HG02623 (cell line): ENCODE measurements around the gene GPR17.

ENCODE experiments used
- ATAC-seq: cut with Tn5 transposase; IDR thresholded peaks from one replicate; pipeline ENCODE4 v1.9.1; 2021; ENCODE audit warnings: moderate library complexity; ENCODE audit not compliant: unreplicated experiment

The GPR17 gene

DNA sequence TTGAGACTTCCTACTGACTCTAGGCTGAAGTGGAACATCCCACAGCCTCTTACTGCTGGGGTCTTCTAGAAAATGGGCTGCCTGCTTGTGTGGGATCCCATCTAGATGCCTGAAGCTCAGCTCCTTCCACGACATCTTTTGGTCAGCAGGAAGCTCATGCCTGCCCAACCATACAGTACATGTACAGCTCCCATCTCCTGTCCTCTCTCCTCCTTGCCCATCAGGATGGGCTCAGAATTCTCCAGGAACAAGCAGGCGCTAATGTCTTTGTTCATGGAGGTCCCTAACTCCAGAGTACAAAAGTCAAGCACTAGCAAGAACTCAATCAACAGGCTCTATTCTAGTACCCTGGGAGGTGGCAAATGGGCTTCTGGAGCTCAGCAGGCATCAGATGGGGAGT lies 31.7 kb upstream of the GPR17 start:
- ATAC-seq = no peak

DNA sequence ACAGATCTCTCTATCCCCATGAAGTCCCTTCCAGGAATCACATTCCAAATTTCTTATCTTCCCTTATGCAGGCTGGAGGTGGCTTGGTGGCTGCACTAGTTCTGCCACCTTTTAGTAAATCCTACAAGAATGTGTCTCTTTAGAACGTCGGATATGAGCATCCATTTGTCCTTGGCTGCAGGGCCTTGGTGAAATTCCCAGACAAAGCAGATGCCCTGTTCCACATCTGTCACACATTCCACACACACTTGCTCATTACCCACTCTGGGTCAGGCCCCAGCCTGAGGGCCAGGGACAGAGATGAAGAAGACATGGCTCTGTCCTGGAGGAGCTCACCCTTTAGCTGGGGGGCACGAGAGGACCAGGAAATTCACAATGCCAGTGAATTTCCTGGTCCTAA lies 31.2 kb upstream of the GPR17 start:
- ATAC-seq = no peak

DNA sequence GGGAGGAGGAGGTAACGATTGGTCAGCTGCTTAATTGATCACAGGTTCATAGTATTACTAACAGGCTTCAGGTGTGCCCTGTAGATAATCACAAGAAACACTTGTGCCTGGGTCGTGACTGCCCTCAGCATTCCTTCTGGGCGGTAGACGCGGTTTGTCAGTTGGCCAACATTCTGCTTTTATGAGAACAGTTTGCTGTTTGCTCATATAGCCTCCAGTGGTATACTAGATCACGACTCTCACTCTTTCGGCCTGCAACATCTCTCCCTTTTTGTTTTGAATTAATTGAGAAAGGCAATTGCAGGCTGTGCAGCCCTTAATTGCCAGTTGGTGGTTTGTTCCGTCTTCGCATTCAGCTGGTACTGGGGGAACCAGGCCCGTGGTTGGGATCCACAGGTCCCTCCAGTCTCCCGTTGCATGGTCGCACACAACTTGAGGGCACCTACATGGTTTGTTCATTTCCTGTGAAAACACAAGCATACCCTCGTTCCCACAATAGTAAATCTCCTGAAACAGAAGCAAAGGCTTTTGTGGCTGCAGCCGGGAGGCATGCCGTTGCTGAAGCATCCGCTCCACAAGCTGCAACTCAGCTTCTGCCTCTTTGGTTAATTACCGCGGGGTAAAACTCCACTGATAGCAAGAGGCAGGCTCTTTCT lies 30.3 kb upstream of the GPR17 start:
- no peak for ATAC-seq

DNA sequence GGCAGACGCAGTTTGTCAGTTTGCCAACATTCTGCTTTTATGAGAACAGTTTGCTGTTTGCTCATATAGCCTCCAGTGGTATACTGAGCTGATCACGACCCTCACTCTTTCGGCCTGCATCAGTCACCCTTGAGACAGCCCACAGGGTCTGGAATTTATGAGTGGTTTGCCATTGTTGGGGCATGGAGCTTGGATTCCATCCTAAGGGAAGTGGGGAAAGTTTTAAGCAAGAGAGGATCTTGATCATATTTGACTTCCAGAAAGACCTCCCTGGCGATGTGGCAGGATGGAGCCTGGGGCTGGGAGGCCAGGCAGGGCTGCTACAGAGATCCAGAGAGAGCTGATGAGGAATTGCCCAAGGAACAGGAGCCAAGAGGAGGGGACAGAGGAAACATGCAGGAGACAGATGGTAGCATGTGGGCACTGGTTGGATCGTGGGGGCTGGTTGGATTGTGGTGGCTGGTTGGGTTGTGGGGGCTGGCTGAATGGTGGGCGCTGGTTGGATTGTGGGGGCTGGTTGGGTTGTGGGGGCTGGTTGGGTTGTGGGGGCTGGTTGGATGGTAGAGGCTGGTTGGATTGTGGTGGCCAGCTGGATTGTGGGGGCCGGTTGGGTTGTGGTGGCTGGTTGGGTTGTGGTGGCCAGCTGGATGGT lies 27.3 kb upstream of the GPR17 start:
- ATAC-seq = no peak

DNA sequence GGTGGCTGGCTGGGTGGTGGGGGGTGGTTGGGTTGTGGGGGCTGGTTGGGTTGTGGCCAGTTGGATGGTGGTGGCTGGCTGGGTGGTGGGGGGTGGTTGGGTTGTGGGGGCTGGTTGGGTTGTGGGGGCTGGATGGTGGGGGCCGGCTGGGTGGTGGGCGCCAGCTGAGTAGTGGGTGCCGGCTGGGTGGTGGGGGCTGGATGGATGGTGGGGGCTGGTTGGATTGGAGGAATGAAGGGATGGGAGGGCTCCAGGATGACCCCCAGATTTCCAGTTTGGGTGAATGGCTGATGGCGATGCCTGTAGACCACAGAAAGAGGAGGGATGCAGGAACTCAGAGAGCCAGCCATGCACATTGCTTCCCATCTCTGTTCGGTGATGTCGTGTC lies 26.8 kb upstream of the GPR17 start:
- no peak for ATAC-seq

DNA sequence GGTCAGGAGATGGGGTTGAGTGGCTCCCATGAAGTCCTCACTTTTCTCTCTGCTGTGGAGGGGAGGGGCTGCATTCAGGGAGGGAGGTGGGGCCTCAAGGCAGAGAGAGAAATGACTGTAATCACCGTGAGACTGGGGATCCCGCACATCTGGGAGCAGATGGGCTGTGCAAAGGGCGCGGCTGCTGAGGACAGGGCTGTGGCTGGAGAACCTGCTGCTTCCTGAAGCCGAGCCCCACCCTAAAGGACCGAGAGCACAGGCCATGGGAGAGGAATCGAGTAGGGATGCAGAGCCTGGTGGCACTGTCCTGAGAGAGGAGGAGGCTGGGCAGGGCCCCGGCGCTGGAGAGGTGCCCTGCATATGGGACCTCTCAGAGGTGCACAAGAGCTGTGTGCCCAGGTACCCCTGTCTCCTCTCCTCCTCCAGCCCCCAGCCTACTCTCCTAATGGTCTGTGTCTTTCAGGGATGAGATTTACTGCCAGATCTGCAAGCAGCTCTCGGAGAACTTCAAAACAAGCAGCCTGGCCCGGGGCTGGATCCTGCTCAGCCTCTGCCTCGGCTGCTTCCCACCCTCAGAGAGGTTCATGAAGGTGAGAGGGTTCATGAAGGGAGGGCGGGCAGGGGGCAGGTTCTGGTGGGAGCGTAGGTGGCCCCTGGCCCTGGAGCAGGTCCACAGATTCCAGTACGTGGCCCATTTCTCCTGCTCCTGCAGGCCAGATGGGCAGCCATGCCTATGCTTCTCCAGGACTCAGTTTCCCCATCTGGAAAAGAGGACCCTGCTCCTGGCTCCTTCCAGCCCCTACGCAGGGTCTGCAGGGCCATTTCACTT lies 25.9 kb upstream of the GPR17 start:
- ATAC-seq = no peak

DNA sequence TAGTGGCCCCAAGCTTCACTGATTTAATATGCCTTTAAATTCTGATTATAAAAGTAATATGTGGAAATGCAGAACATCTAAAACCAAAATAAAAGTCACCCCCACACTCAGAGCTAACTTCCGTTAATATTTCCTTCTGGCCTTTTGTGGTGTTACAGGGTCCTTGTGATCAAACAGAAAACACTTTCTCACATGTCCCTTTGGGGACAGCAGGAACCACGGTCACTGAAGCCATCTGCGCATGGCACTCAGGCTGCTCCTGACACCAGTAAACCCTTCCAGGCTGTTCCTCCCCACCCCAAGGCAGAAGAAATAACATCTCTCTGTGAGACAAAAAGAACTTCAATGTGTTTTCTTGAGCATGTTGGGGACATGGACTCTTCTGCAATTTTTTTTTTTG lies 25.1 kb upstream of the GPR17 start:
- no peak for ATAC-seq

DNA sequence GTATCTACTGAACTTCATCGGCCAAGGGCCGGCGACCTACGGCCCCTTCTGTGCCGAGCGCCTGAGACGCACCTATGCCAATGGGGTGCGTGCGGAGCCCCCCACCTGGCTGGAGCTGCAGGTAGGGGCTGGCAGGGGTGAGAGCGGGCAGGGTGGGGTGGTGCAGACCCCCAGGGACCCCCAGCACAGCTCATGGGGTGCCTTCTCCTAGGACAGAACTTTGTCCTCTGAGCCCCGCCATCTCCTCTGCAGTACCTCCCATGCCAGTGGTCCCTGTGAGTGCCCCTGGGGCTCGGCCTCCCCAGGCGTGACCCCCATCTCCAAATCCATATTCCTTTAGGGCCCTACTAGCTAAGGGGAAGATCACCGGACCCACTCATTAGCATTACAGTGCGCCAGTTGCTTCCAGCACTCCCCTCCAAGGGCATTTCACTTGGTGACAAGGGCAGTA lies 23.9 kb upstream of the GPR17 start:
- ATAC-seq = no peak

DNA sequence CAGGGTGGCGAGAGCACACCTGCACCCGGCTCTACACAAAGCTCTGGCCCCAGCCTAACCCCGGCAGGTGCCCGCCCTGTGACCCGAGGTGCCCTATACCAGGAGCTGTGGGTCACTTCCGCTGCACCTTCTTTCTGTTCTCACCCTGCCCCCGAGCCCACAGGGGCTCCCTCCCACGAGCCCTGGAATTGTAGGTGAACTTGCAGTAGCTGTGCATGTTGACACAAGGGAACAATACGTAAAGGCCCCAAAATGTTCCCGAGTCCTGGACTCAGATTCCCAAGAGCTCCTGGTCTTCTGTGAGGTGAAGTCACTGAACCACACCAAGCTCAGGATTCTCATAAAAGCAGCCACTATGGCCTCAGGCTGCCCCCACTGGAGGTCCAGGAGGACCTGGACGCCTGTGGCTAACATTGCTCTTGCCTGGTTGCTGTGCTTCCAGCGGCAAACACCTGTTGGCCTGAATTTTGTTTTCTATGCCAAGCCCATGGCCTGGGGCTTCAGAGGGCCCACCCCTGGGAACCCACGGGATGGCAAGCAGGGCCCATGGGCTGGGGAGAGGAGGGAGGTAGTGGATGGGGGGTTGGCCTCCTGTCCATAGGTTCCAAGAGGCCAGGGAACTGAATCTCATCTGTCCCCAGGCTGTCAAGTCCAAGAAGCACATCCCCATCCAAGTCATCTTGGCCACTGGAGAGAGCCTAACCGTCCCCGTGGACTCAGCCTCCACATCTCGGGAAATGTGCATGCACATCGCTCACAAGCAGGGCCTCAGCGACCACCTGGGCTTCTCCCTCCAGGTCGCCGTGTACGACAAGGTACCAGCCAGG lies 23.2 kb upstream of the GPR17 start:
- no peak for ATAC-seq

DNA sequence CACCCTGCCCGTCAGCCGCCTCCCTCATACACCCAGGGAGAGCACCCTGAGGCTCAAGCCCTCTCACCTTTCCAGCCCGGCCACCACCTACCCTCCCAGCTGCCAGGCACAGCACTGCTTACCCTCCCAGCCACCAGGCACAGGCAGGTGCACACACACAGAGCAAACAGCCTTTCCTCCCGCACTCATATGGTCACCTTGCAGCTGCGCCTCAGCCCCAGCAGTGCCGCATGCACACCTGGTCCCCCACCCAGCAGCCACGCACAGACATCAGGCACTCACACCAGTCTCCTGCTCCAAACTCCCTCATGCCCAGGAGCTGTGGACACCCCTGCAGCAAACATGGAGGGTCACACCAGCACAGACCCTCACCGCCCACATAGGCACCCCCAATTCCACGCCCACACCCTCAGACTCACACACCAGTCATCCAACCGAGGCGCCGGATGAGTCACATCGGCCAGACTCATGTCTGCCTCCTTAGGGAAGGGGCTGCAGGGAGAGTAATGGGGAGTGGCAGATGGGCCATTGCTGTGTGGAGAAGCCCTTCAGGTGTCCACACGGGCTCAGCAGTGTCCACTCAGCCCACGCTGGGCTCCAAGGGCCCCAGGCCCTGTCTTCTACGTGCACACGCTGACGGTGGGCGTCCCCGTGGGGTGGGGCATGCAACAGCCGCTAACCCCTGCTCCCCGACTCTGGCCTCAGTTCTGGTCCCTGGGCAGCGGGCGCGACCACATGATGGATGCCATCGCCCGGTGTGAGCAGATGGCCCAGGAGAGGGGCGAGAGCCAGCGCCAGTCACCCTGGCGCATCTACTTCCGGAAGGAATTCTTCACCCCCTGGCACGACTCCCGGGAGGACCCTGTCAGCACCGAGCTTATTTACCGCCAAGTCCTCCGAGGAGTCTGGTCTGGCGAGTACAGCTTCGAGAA lies 22.3 kb upstream of the GPR17 start:
- ATAC-seq = no peak

DNA sequence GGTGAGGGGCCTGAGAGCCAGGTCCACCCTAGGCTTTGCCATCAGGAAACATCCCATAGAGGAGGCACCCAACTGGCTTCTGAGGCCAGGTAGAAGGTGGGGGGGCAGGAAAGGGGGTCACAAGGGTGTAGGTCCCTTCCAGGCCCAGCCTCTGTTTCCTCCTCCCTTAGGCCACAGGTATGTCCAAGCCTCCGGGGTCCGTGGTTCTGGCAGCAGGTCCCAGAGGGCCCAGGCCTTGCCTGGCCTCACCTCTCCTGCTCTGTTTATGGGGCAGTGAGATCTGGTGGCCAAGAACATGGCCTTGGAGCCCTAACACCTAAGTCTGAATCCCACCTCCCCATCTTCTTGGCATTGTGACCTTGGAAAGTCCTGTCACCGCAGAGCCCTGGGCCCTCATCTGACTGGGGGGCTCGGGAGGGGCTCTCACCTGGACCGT lies 21.6 kb upstream of the GPR17 start:
- ATAC-seq = no peak

DNA sequence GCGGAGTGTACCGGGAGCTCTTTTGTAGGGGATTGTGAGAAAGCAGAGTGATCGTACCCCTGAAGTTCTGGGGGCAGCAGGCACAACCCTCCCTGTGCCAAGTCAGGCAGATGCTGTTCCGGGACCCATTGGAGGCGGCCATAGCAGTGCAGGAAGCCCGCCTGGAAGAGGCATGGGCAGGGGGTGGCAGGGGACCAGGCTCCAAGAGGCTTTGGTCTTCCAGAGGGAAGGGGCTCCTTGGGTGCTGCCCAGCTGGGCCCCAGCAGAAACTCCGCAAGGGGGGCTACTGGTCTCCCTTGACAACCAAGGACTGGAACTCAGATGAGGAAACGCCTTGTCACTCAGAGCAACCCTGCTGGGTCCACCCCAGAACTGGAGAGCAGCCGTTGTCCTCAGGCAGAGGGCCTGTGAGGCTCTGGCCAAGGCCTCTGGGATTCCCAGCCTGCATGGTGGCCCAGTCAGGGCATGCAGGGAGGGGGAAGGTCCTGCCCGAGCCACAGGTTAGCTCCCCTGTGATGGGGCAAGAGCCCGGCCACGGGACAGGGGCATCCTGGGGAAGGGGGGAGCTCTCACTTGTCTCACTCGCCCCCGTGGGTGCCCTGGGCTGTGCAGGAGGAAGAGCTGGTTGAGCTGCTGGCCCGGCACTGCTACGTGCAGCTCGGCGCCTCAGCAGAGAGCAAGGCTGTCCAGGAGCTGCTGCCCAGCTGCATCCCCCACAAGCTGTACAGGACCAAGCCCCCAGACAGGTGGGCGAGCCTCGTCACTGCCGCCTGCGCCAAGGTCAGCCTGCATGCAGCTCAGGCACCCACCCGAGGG lies 21.0 kb upstream of the GPR17 start:
- ATAC-seq = no peak

DNA sequence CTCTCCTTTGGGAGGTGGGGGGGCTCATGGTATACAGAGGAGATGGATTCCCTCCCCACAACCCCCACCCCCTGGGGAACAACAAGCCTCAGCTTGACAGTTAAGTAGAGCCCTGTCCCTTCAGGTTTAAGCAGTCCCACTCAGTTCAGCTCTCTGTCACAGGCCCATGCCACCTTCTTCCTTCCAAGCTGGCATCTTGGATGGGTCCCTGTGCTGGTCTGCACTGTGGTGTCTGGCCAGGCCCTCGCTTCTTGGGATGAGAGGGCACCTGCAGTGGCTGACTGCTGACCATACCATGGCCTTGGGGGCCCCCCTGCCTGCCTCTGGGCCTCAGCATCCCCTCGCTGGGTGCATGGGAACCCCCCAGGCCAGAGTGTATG lies 20.4 kb upstream of the GPR17 start:
- ATAC-seq = no peak

DNA sequence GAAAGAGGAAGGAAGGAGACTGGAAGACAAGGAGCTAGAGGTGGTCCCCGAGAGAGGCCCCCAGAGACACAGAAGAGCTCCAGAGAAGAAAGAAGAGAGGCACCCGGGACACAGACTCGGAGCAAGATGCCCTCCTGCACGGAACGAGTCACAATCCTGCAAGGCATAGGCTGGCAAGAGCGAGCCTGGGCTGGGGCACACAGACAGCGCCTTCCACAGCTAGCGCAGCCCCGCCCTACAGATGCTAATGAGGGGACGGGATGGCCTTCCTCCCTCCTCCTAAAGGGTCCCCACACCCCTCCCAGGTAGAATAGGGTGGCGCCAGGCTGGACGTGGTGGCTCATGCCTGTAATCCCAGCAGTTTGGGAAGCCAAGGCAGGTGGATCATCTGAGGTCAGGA lies 19.8 kb upstream of the GPR17 start:
- no peak for ATAC-seq

DNA sequence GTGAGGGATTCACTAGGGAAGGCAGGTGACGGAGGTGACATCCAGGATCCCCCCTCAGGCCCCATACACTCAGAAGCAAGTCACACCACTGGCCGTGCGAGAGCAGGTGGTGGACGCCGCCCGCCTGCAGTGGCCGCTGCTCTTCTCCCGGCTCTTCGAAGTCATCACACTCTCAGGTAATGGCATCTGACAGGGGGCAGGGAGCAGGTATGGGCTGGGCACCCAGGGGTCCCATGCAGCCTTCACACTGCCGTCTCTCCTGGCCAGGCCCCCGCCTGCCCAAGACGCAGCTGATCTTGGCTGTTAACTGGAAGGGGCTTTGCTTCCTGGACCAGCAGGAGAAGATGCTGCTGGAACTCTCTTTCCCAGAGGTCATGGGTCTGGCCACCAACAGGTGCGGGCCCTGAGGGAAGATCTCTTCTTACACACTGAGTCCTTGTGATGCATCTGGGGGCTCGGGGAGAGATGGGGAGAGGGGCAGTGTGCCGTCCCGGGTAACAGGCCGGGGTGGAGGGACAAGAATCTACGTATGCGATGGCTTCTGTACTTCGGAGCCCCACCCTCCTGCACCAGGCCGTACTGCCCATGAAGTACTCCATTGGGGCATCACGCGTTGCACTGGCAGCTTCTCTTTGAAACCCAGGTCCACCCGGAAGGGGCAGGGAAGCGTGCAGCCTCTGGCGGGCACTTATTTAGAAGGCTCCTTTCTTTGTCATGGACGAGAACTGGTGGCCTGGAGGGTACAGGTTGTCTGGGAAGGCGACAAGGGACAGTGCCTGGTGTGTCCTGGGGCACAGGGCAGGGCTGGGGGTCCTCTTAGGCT lies 18.8 kb upstream of the GPR17 start:
- no peak for ATAC-seq

DNA sequence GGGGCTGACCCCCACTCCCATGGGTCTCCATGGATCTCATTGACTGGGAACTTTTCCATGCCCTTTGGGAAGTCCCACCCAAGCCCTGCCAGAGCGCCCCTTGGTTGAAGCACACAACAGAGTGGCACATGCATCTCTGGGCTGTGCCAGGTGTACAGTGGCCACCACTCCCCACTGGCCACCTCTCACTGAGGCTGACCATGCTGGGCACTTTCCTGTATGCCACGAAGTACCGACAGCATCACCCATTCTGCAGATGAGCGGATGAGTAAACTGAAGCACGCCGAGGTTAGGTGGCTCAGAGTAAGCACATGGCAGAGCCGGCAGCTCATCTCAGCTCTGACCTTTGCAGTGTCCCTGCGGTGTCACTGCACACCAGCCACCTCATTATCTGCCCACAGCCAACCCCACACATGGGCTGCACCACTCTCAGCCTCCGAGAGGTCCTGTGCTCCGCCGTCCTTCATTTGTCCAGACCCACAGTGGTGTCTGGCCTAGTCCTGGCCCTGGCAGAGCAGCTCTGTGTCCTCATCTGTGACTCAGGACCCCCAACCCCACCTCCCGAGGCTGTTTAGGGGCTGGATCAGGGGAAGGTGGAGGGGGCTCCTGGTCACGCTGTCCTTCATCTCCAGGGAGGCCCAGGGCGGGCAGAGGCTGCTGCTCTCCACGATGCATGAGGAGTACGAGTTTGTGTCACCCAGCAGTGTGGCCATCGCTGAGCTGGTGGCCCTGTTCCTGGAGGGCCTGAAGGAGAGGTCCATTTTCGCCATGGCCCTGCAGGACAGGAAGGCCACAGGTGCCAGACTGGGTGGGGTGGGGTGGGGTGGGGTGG lies 18.0 kb upstream of the GPR17 start:
- ATAC-seq = no peak

DNA sequence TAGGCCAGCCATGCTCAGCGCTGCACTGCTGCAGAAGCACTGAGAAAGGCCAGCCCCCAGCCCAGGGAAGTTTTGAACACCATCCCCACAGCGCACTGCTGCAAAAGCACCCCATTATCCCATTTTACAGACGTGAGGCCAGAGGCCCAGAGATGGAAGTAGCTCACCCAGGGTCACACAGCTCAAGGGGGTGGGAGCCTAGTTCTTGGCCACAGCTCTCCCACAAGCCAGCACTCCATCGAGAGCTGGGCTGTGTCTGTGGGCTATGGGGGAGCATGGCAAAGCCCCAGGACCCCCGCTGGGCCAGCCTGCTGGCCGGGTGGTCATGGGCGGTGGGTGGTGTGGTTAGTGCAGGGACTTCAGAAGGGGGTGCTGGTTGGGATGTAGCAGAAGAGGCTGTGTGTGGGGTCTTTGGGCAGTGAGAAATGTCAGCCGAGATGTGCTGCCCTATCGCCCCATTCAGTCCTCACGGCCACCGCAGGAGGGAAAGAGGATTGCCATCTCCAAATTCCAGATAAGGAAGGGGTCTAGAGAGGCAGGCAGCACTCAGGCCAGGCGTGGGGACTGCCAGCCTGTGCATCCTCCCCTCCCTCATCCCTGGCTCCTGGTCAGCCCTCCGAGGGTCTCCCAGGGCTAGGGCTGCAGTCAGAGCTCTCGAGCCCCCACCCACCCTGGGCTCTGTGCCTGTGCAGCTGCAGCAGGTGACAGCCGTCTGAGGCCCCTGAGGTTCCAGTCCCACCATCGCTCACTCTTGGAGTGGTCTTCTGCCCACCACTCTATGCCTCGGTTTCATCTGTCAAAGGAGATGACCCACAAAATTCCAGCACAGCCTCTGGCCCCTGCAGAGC lies 17.0 kb upstream of the GPR17 start:
- ATAC-seq = no peak
